Neuron (in vitro differentiated cells): Measurements from ENCODE around the gene DSCAM.

Experiments
- H2AFZ ChIP-seq: one replicate; pipeline ENCODE4 v1.6.1; 2013; ENCODE audit warnings: low read depth, mild to moderate bottlenecking, inconsistent platforms, low read length, moderate library complexity
- H3K27me3 ChIP-seq: one replicate; pipeline ENCODE4 v1.6.1; 2013; ENCODE audit warnings: low read length; ENCODE audit not compliant: insufficient read depth
- H3K36me3 ChIP-seq: one replicate; pipeline ENCODE4 v1.6.1; 2013; ENCODE audit warnings: low read length; ENCODE audit not compliant: insufficient read depth
- H3K4me1 ChIP-seq: one replicate; pipeline ENCODE4 v1.6.1; 2013; ENCODE audit warnings: low read length; ENCODE audit not compliant: insufficient read depth
- H3K4me3 ChIP-seq: 2 replicates; pipeline ENCODE4 v1.5.1; 2013; ENCODE audit warnings: mild to moderate bottlenecking, low read length, moderate library complexity
- H3K9me3 ChIP-seq: one replicate; pipeline ENCODE4 v1.6.1; 2013; ENCODE audit warnings: low read length

The DSCAM gene

DNA sequence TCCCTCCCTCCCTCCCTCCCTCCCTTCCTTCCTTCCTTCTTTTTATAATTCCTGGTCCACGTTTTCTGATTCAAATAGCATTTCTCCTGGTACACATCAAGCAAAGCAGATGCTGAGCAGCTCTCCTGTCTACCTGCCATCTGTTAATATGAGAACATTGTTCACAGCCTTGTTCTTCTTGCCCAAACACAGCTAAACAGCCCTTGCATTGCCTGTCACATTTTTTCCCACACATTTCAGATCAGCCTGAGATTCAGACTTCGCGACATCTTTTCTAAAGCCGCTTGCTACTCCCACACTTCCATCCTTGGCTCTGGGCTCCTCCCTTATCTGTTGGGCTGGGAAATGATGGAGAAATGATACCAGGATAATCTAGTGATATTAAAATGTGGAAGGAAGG is 779.2 kb downstream of the DSCAM start:
- Histone ChIP-seq H3K4me3 (no peak overlapping the region), H3K4me1 (no peaks in the 10 kb centered on the region), H3K27me3 (no peaks in the 10 kb centered on the region), H3K9me3 (no peaks in the 10 kb centered on the region), H2AFZ (no peak overlapping the region), H3K36me3 (no peaks in the 10 kb centered on the region)

- H3K9me3 ChIP-seq = no peaks in the 10 kb centered on the region
- H3K36me3 ChIP-seq = no peaks in the 10 kb centered on the region
- H3K4me1 ChIP-seq = no peaks in the 10 kb centered on the region
- H3K4me3 ChIP-seq = no peak overlapping the region
- H2AFZ ChIP-seq = no peak overlapping the region
- no peaks in the 10 kb centered on the region for H3K27me3 ChIP-seq
Measured at GRCh38 chr21:40066221-40066620, 780.7 kb downstream of the DSCAM start.

DNA sequence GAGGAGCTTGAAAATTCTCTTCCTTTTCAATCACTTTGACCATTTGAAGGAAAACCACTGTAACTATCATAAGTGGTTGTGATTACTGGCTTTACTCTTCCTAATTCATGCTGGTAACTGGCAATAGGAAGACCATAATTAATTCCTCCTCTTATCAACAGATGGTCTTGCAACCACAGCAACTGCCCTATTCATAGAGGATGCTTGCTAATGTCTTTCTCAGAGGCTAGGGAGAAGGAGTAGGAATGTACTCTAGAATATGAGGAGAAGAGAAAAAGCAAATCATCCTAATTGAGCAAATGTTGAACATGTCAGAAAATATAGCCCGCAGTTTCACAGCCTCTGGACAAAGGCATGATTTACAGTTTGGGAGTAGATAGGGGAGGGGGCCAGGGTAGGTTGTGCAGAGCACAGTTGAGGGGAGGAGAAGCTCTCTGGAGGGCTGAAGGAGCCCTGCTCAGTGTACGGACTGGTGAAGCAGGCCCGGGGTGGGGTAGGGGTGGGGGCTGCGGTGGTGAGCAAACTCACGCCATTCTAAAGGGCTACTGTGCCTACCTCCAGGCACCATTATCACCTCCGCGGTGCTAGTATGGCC is 786.8 kb downstream of the DSCAM start:
- Histone ChIP-seq H3K4me1 (no peaks in the 10 kb centered on the region), H3K27me3 (no peaks in the 10 kb centered on the region), H3K4me3 (no peak overlapping the region), H3K9me3 (no peaks in the 10 kb centered on the region), H2AFZ (no peak overlapping the region), H3K36me3 (no peaks in the 10 kb centered on the region)

DNA sequence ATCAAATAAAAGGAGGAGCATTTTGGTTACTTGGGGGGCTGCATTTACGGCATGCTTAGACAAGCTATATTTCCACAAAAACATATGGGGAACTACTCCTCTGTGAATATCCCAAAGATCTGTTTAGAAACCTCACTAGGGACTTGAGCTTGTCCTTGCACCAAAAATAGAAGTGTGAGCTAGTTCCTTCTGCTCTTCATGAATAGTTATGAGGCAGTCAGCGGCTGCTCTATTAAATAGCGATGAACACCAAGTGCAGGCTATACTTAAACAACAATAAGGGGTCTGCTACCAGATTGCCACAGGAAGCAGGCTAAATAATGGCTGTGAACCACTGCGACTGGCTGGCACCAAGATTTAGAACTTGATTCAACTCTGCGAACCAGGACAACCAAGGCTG is 789.6 kb downstream of the DSCAM start:
- Histone ChIP-seq H2AFZ (no peak overlapping the region), H3K9me3 (no peaks in the 10 kb centered on the region), H3K4me1 (no peaks in the 10 kb centered on the region), H3K4me3 (no peak overlapping the region), H3K27me3 (no peaks in the 10 kb centered on the region), H3K36me3 (no peaks in the 10 kb centered on the region)

DNA sequence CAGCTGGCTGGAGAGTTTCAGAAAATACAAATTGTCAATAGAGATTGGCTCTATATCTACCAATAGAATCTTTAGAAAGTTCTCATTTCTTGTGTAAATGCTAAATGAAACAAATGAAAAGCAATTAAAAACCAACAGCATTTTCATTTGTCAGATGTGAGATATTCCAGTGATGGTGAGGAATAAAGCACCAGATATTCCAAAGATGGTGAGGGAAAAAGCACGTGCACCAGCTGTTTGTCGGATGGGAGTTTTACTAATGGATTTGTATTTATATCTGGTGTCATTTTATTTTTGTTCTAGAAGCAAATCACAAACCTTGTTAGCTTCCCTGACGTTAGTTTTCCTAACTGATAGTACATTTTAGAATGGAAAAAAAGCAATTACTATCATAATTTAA is 790.9 kb downstream of the DSCAM start:
- no peaks in the 10 kb centered on the region for H3K27me3 ChIP-seq
- H3K36me3 ChIP-seq = no peaks in the 10 kb centered on the region

GRCh38 chr21:40054403-40054802 is 792.6 kb downstream of the DSCAM start:
- Histone ChIP-seq H3K4me3 (no peak overlapping the region), H3K27me3 (no peaks in the 10 kb centered on the region), H3K36me3 (no peaks in the 10 kb centered on the region), H3K9me3 (no peaks in the 10 kb centered on the region), H3K4me1 (no peaks in the 10 kb centered on the region), H2AFZ (no peak overlapping the region)

More for the DNA sequence above, 790.9 kb downstream of the DSCAM start:
- no peak overlapping the region for H2AFZ ChIP-seq
- H3K4me3 ChIP-seq = no peak overlapping the region
- H3K9me3 ChIP-seq = no peaks in the 10 kb centered on the region
- H3K4me1 ChIP-seq = no peaks in the 10 kb centered on the region

GRCh38 chr21:40053007-40053406 is 794.0 kb downstream of the DSCAM start:
- no peak overlapping the region for H2AFZ ChIP-seq
- H3K27me3 ChIP-seq = no peaks in the 10 kb centered on the region
- H3K36me3 ChIP-seq = no peaks in the 10 kb centered on the region
- no peaks in the 10 kb centered on the region for H3K9me3 ChIP-seq
- no peak overlapping the region for H3K4me3 ChIP-seq
- no peaks in the 10 kb centered on the region for H3K4me1 ChIP-seq

DNA sequence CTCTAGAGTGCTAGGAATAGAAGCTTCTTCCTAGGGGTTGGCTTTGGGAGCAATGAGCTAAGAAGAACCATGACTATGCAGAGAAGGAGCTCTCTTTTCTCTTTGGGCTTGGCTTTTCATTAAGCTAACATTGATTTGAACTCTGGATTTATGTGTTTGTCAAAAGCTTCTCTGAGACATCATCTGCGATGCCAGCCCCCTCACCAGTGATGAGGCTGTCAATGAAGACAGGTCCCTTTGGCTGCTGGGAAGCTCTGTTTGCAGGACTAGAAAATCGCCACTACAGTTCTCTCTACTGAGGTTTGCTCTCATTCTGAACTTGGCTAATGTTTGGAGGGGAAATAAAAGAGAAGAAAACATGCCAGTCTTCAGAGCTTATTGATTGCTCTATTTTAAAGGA is 794.7 kb downstream of the DSCAM start:
- Histone ChIP-seq H3K36me3 (no peaks in the 10 kb centered on the region), H3K4me1 (no peaks in the 10 kb centered on the region), H2AFZ (no peak overlapping the region), H3K4me3 (no peak overlapping the region), H3K27me3 (no peaks in the 10 kb centered on the region), H3K9me3 (no peaks in the 10 kb centered on the region)

- Histone ChIP-seq H3K9me3 (no peaks in the 10 kb centered on the region), H3K27me3 (no peaks in the 10 kb centered on the region), H3K4me3 (no peak overlapping the region), H3K4me1 (no peaks in the 10 kb centered on the region), H3K36me3 (no peaks in the 10 kb centered on the region), H2AFZ (no peak overlapping the region)
Measured at GRCh38 chr21:40051801-40052200, 795.2 kb downstream of the DSCAM start.

DNA sequence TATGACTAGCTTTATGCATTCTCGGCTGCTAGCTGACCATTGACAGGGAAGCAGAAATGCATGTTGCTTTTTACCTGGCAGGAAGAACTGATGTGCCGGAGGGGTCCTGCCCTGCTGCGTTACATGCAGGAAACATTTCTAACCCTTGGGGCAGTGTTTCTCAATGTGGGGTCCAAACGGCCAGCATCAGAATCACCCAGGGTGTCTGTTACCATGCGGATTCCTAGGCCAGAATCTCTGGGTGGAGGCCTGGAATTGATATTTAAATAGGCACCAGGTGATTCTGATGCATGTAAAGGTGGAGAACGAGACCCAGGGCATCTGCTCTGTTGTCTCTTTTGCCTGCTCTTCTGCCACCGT is 797.0 kb downstream of the DSCAM start:
- Histone ChIP-seq H3K9me3 (no peaks in the 10 kb centered on the region), H3K27me3 (no peaks in the 10 kb centered on the region), H2AFZ (no peak overlapping the region), H3K36me3 (no peaks in the 10 kb centered on the region), H3K4me3 (no peak overlapping the region), H3K4me1 (no peaks in the 10 kb centered on the region)

DNA sequence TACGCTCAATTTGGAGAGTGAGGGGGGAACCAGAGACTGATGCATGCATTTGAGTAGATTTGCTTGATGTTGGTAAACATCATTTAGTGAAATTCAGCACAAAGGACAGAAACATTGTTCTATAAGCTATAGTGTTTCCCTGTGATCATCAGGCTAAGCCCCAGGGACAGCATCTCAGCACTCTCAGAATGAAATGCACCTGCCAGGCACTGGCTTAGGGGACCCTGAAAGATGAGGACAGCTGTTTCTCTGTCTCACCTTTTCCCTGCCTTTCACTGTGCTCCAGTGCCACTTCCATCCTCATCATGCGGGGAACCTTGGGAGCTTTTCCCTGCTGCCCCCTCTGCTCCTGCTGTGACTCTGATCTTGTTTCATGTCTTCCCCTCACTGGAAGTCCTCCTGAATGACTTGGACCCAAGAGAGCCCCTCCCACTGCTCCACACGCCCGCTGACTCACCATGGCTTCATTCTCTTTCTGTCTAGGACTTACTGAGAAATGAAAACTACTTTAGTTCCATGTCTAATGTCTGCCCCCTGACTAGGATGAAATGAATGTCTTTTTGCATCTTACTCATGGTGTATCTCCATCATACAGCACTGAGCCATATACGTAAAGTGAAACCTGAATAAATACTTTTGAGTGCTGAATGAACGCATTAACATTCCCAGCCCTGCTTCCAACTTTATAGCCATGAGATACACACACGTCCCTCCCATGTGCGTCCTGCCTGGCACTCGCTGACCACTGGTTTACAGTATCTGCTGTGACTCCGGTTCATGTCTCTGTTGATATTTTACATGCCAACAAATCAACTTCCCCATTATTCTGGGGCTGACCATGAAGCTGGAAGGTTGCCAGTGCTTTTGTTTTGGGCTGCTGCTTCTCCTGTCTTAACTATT is 797.7 kb downstream of the DSCAM start:
- H3K9me3 ChIP-seq = no peaks in the 10 kb centered on the region
- H3K27me3 ChIP-seq = no peaks in the 10 kb centered on the region
- no peak overlapping the region for H2AFZ ChIP-seq
- no peak overlapping the region for H3K4me3 ChIP-seq
- no peaks in the 10 kb centered on the region for H3K36me3 ChIP-seq
- H3K4me1 ChIP-seq = no peaks in the 10 kb centered on the region

GRCh38 chr21:40047993-40048730 is 798.8 kb downstream of the DSCAM start:
- no peaks in the 10 kb centered on the region for H3K4me1 ChIP-seq
- no peak overlapping the region for H2AFZ ChIP-seq
- no peak overlapping the region for H3K4me3 ChIP-seq
- H3K9me3 ChIP-seq = no peaks in the 10 kb centered on the region
- no peaks in the 10 kb centered on the region for H3K27me3 ChIP-seq
- H3K36me3 ChIP-seq = no peaks in the 10 kb centered on the region

GRCh38 chr21:40047211-40047610 is 799.7 kb downstream of the DSCAM start:
- Histone ChIP-seq H3K4me1 (no peaks in the 10 kb centered on the region), H2AFZ (no peak overlapping the region), H3K36me3 (no peaks in the 10 kb centered on the region), H3K9me3 (no peaks in the 10 kb centered on the region), H3K4me3 (no peak overlapping the region), H3K27me3 (no peaks in the 10 kb centered on the region)
